Raji (cell line): Measurements from ENCODE around the gene ZFP36L2.
A peak's percentile ranks its signal among the peaks of the same experiment; 100 is the strongest.

Source experiments
- POLR2A ChIP-seq: IDR thresholded peaks from 2 replicates; pipeline ENCODE4 v1.6.1; 2011; ENCODE audit warnings: low read depth, low read length, control low read depth; ENCODE audit not compliant: insufficient read depth

The ZFP36L2 gene

GRCh38 chr2:43258547-43259156 is 32.2 kb upstream of the ZFP36L2 start:
- TF ChIP-seq POLR2A: no peak

GRCh38 chr2:43255296-43255910 is 29.0 kb upstream of the ZFP36L2 start:
- no peak for TF ChIP-seq POLR2A

DNA sequence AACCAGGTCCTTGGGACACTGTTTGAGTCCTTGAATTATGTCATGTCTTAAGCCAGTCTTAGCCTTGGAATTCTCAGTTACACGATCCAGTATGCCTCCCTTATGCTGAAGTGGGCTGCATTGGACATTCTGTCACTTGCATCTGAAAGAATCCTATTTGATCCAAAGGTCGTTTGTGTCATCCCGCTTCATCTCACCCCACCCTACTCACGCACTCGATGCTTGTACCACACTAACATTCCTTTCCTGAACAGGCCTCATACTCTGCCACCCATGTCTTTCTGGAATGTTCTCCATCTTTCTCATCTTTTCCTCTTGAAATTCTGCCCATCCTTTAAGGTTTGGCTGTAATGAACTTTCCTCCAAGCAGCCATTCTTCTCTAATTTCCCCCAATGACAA is 27.9 kb upstream of the ZFP36L2 start:
- no peak for TF ChIP-seq POLR2A

GRCh38 chr2:43251171-43251731 is 24.8 kb upstream of the ZFP36L2 start:
- no peak for TF ChIP-seq POLR2A

DNA sequence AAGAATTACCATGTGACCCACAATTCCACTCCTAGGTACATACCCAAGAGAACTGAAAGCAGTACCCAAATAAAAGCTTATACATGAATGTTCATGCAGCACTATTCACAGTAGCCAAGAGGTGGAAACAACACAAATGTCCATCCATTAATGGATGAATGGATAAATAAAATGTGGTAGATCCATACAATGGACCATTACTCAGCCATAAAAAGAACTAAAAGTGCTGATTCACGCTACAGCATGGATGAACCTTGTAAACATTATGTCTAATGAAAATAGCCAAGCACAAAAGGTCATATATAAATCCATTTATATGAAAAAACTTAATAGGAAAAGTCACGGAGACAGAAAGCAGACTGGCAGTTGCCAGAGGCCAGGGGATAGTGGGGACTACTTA is 23.6 kb upstream of the ZFP36L2 start:
- TF ChIP-seq POLR2A: no peak

DNA sequence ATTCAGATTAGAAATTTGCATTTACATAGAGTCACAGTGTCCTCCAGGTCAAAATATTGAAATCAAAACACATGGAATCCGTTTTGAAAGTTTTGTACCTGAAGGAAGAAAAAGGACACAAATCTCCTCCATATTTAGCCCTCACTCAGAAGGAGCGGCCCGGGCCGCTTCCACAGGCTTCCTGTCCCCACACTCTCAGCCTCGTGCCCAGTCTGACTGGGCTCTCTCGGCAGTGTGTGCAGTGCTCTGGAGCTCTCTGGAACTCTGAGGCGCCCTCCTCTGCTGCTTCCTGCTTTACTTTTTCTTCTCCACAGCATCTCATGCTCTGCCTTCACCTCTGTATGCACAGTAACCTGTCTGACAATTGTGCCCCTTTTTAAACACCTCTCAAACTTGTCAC is 22.2 kb upstream of the ZFP36L2 start:
- no peak for TF ChIP-seq POLR2A

DNA sequence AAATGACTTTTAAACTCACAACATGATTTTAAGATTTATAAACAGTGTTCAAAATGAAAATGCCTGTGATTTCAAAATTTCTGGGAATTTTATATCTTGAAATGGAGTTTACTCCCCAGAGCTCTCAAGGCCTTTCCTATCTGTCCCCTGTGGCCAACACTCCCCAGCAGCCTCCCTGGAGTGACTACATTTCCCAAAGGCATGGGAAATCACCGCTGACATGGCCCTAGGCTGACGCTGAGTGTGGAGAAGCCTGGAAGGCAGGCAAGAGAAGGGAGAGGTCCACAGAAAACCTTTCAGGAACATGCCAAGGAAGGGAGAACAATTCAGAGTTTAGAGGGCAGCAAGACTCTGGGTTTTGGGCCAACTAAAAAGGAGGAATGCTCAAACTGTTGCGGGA is 20.2 kb upstream of the ZFP36L2 start:
- no peak for TF ChIP-seq POLR2A

GRCh38 chr2:43241558-43241957 is 15.2 kb upstream of the ZFP36L2 start:
- TF ChIP-seq POLR2A: no peak

- no peak for TF ChIP-seq POLR2A
These were observed 14.4 kb upstream of the ZFP36L2 start for GRCh38 chr2:43240766-43241150.

DNA sequence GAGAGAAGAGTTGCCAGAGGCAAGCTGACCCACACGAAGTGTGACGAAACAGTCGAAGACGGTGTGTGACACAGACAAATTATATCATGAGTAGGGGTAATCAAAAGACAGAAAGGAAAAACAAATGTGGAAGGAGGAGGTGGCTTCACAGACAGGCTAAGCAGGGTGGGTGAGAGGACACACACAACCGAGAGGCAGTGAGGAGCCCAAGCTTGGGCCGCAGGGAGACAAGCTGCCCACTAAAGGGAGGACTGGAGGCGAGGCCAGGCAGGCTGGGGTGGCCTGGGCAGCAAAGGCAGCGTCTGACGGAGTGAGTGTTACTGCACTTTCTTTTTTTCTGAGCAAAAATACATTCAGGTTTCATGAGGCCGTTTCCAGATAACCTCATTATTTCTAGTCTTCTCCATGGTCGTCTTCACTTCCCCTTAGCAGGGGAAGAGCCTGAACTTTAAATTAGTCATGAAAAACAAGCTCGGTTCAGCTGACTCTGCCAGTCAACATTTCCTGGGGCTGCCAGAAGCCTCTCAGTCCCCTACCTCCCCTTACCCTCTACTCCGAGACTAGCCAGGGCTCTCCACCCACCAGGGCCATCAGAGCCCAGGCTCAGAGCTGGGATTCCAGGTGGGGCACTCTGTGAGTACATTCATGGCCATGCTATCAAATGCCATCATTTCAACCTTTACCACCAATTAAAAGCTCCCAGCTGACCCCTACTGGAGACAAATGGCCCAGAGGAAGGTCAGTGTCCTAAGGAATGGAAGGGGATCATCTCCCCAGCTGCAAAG is 13.8 kb upstream of the ZFP36L2 start:
- TF ChIP-seq POLR2A: no peak

GRCh38 chr2:43238813-43239212 is 12.4 kb upstream of the ZFP36L2 start:
- TF ChIP-seq POLR2A: no peak

DNA sequence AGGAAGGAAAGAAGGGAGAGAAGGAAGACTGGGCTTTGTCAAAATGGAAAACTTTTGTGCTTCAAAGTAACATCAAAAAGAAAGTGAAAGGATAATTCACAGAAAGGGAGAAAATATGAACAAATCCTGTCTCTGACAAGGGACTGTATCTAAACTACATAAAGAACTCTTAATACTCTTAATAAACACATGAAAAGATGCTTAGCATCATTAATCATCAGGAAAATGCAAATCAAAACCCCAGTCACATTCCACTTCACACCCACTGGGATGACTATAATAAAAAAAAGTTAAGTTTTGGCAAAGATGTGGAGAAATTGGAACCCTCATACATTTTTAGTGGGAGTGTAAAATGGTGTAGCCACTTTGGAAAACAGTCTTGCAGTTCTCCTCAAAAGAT is 11.8 kb upstream of the ZFP36L2 start:
- no peak for TF ChIP-seq POLR2A

DNA sequence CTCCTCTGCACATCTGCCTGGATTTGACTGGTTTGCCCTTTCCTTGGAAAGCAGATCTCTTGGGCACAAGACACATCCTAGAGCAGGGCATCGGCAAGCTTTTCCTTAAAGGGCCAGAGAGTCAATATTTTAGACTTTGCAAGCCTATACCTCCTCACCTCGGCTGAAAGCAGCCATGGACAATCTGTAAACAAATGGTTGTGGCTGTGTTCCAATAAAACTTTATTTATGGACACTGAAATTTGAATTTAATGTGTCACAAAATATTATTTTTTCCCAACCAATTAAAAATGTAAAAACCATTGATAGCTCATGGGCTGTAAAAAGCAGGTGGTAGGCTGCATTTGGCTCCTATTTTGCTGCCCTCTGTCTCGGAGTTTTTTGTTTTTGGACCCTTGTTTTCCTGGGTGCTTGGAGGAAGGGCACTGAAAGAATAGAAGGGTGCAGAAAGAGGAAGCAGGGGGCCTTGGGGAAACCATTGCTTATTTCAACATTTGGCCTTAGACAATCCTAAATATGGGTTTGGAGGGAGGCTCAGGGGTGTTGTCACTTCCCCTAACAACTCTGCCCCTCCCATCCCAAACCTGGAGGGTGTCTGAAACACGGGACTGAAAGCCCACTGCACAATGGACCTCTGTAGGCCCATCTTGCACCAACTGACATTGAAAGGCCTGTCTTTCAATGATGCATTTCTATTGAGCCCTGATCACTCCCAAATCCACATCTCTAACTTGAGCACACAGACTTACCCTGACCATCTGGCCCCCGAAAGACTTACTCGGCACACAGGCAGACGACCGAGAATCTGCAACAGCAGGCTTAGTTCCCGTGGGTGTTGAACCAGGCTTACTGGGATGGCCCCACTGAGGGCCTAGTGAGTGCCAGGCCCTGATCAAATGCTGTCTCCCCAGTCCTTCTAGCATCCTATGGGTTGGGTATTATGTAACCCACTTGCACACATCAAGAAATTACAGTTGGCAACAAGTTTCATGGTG is 7.1 kb upstream of the ZFP36L2 start:
- TF ChIP-seq POLR2A: 0 out of 2 replicates have a peak, but pooled peaks have one; percentile 11

DNA sequence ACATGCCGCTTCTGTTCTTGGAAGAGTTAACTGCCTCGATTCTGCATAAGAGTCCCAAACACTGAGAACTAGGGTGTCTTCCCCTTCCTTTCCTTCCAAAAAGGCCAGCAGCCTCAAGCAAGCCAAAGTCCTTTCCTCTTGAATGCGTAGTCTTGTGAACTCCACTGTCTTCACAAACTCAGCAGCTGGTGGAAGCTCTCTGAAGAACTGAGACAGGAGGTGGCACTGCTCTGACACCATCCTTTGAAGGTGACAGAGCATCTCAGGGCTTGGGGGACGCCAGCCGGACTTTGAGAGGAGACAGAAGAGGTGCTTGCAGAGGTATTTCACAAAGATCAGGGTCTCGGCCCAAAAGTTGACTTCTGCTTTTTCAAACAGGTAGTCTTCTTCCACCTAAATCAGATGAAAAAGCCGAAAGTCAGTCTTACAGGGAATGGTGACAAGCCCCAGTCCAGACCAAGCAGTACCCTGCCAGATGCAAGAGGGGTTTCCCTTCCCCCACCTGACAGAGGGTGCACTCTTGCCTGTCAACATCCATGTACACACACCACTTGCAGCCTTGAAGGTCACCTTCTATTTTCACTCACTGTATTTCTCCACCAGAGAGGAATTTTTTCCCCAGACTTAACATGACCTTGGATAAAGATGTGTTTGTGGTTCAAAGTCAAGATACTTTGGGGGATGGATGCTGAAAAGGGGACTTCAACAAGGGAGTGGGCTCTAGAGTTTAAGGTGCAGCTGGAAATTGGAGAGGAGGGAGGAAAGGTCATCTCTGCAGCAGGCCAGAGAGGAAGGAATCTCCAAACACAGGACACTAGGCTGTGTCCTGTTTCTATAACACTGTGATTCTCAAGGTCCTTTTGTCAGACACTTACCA is 4.8 kb upstream of the ZFP36L2 start:
- no peak for TF ChIP-seq POLR2A
